ENCODE measurements around the gene CAMSAP2.

- TF ChIP-seq EZH2 (IDR thresholded peaks at IDR 0.05; ENCODE audit: borderline replicate concordance, low read depth, low read length, severe bottlenecking) (no peak), FOS (IDR thresholded peaks at IDR 0.05; ENCODE audit: borderline replicate concordance, insufficient read depth, low read length) (no peak), MYC (IDR thresholded peaks at IDR 0.05; ENCODE audit: low read depth, low read length) (no peak), POLR2A (IDR thresholded peaks at IDR 0.05; ENCODE audit: low read depth, low read length) (no peak), POLR2AphosphoS5 (IDR thresholded peaks at IDR 0.05; ENCODE audit: insufficient read depth, low read depth, low read length) (no peak)
- TF ChIP-seq, protein P1, sequence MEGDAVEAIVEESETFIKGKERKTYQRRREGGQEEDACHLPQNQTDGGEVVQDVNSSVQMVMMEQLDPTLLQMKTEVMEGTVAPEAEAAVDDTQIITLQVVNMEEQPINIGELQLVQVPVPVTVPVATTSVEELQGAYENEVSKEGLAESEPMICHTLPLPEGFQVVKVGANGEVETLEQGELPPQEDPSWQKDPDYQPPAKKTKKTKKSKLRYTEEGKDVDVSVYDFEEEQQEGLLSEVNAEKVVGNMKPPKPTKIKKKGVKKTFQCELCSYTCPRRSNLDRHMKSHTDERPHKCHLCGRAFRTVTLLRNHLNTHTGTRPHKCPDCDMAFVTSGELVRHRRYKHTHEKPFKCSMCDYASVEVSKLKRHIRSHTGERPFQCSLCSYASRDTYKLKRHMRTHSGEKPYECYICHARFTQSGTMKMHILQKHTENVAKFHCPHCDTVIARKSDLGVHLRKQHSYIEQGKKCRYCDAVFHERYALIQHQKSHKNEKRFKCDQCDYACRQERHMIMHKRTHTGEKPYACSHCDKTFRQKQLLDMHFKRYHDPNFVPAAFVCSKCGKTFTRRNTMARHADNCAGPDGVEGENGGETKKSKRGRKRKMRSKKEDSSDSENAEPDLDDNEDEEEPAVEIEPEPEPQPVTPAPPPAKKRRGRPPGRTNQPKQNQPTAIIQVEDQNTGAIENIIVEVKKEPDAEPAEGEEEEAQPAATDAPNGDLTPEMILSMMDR (IDR thresholded peaks at IDR 0.05; ENCODE audit: extremely low read depth in 1 of 2, insufficient read depth in 1 of 2, low read depth in 1 of 2, low read length in 2 of 2): no peak
Observed at GRCh38 chr1:200899954-200900867, 161.5 kb downstream of the CAMSAP2 start.

Measured in endothelial cell of umbilical vein (primary cell).